HG03196 (cell line): Measurements from ENCODE around the gene ZNF283.

ENCODE experiments used
- ATAC-seq: cut with Tn5 transposase; IDR thresholded peaks from one replicate; pipeline ENCODE4 v1.9.1; 2021; ENCODE audit not compliant: unreplicated experiment

ZNF283 gene

GRCh38 chr19:43826787-43827754 is at the start of gene ZNF283:
TSS of gene ZNF283 (plus strand) at chr19:43827321. CDS start at chr19:43833505, 6,184 bp downstream.
- ATAC-seq, result peak; percentile 86

- ATAC-seq, result no peak
These were observed 48.5 kb upstream of the ZNF283 start for GRCh38 chr19:43778651-43779050.

GRCh38 chr19:43779147-43779819 is 47.8 kb upstream of the ZNF283 start:
- no peak for ATAC-seq

- ATAC-seq, result no peak
These were observed 47.3 kb upstream of the ZNF283 start for GRCh38 chr19:43779820-43780219.

GRCh38 chr19:43780706-43781525 is 46.2 kb upstream of the ZNF283 start, which contains the start of gene KCNN4:
TSS of gene KCNN4 (minus strand) at chr19:43780973. CDS start at chr19:43780861, 112 bp downstream.
- ATAC-seq, result no peak

- ATAC-seq, result no peak
These were observed 45.4 kb upstream of the ZNF283 start for GRCh38 chr19:43781630-43782310.

GRCh38 chr19:43782311-43782660 is 44.8 kb upstream of the ZNF283 start:
- ATAC-seq, result no peak

GRCh38 chr19:43782689-43783231 is 44.4 kb upstream of the ZNF283 start:
- ATAC-seq, result no peak

GRCh38 chr19:43783636-43784035 is 43.5 kb upstream of the ZNF283 start:
- no peak for ATAC-seq

- ATAC-seq, result no peak
These were observed 42.7 kb upstream of the ZNF283 start for GRCh38 chr19:43784241-43784980.

GRCh38 chr19:43784981-43785808 is 41.9 kb upstream of the ZNF283 start:
- ATAC-seq, result no peak

GRCh38 chr19:43786665-43787064 is 40.5 kb upstream of the ZNF283 start:
- no peak for ATAC-seq

- ATAC-seq, result no peak
These were observed 38.1 kb upstream of the ZNF283 start for GRCh38 chr19:43789029-43789428.

GRCh38 chr19:43790587-43790986 is 36.5 kb upstream of the ZNF283 start:
- no peak for ATAC-seq

GRCh38 chr19:43797118-43797517 is 30.0 kb upstream of the ZNF283 start:
- no peak for ATAC-seq

- no peak for ATAC-seq
These were observed 29.6 kb upstream of the ZNF283 start for GRCh38 chr19:43797556-43797955.

GRCh38 chr19:43798026-43798545 is 29.0 kb upstream of the ZNF283 start:
- ATAC-seq, result no peak
